GM20000 (cell line): ENCODE measurements around the gene TLE6.
"Not testable (repeated sequence)": the region's sequence is repeated elsewhere in the genome, so short reads cannot be mapped to it uniquely, and the experiment has no call there.

Source experiments
- DNase-seq: peaks from one replicate; pipeline ENCODE4 v3.0.0; 2012; ENCODE audit warnings: low spot score
- TF ChIP-seq, protein P1 (sequence below): IDR thresholded peaks from 2 replicates; pipeline ENCODE4 v1.5.1; 2012; ENCODE audit warnings: mild to moderate bottlenecking, control low read depth; ENCODE audit errors: extremely low read depth, missing control alignments

The TLE6 gene

DNA sequence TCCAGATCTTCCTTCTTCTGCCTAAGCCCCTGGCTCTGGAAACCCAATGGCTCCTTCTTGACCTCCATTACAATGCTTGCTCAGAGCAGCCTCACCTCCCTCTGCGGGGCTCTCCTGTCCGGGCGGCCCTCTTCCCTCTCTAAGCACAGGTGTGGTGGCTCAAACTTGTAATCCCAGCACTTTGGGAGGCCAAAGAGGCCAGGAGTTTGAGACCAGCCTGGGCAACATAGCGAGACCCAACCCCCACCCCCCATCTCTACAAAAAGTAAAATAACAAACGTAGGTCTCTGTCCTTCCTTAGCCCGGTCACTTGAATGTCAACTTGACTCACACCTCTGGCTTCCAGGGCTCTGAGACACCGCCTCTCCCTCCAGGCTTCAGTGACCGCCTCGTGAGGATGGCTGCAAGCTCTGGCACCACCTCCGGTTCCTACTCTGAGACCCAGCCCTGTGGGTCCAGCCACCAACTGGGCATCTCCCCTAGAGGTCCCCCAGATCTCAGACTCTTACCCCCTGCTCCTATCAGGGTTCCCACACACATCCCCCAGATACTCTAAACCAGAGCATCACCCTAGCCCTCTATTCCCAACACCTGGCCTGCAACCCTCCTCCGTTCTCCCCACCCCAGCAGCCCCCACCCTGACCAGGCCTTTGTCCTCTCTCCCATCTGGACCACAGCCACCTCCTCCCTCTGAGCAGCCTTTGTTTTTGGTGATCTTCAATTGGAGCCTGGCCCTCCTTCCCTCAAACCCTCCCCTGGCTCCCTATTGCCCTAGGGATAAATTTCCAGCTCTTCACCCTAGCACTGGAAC lies 56.4 kb downstream of the TLE6 start:
- no peak for DNase-seq
- TF ChIP-seq, protein P1, sequence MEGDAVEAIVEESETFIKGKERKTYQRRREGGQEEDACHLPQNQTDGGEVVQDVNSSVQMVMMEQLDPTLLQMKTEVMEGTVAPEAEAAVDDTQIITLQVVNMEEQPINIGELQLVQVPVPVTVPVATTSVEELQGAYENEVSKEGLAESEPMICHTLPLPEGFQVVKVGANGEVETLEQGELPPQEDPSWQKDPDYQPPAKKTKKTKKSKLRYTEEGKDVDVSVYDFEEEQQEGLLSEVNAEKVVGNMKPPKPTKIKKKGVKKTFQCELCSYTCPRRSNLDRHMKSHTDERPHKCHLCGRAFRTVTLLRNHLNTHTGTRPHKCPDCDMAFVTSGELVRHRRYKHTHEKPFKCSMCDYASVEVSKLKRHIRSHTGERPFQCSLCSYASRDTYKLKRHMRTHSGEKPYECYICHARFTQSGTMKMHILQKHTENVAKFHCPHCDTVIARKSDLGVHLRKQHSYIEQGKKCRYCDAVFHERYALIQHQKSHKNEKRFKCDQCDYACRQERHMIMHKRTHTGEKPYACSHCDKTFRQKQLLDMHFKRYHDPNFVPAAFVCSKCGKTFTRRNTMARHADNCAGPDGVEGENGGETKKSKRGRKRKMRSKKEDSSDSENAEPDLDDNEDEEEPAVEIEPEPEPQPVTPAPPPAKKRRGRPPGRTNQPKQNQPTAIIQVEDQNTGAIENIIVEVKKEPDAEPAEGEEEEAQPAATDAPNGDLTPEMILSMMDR, result no peak

DNA sequence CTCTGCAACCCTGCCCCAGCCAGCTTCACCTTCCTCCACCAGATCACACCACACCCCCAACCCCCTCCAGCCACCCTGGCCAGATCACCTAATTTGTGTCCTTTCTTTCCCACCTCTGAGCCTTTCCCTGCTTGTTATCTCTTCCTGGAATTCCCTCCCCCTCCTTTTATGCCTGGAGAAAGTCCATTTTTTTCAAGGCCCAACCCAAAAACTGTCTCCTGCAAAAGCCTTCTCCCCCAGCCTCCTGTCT lies 57.0 kb downstream of the TLE6 start:
- no peak for DNase-seq
- TF ChIP-seq, protein P1, result no peak

DNA sequence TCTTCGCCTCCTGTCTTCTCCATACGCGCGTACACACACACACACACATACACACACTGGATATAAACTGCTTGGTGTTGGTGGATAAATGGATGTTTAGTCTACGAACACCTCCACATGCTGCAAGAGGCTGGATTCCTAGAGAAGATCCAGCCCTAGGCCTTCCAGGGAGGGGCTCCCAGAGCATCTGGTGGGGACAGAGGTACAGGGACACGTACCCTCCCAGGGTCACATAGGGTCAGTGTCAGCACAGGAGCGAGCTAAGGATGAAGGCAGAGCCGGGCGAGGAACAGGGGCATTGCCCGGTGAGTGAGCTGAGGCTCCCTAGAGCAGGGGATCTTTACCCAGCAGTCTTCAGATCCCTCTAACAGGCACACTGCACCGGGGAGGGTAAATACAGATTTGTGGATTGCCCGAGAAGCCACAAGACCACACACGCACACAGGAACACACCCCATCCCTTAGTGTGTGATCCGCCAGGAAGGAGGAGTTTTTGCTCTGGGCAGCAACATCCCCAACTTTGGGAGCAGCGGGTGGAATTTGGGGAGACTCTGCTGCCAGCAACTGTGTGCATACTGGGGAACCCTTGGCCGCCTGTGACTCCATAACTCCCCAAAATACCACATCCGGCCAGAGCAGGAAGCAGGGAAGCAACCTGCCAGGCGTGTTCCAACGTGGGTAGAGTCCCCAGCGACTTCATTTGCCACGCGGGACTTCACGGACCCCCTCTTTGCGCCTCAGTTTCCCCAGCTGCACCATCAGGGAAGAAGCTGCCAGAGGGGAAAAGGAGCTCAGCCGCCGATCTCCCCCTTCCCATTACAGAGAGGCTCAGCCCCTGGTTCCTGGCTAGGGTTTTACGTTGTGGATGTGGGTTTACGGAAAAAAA lies 57.5 kb downstream of the TLE6 start:
- TF ChIP-seq, protein P1, result no peak
- DNase-seq, result no peak

DNA sequence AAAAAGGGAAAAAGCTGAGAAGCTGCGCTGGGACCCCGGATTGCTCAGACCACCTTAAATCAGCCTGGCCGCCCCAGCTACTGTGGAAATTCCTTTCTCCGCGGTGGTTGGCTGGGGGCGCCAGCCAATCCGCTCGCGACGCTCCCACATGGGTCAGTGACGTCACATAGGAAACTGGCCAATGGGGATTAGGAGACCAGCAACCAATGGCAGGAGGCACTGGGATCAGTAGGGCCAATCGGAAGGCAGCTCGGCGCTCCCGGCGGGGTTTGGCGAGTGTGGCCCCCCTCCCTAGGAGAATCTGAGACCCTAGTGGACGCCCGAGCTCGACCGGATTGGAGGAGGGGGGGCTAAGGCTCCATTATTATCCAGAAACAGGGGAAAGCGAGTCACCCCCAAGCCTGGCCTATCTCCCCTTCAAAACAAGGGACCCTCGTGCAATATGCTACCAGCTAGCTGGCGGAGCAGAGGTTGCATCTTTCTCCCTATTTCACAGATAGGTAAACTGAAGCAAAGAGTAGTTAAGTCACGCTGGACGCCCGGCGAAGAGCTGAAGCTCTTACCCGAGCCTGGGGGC lies 58.3 kb downstream of the TLE6 start:
- TF ChIP-seq, protein P1, result no peak
- peak; percentile 100 for DNase-seq

DNA sequence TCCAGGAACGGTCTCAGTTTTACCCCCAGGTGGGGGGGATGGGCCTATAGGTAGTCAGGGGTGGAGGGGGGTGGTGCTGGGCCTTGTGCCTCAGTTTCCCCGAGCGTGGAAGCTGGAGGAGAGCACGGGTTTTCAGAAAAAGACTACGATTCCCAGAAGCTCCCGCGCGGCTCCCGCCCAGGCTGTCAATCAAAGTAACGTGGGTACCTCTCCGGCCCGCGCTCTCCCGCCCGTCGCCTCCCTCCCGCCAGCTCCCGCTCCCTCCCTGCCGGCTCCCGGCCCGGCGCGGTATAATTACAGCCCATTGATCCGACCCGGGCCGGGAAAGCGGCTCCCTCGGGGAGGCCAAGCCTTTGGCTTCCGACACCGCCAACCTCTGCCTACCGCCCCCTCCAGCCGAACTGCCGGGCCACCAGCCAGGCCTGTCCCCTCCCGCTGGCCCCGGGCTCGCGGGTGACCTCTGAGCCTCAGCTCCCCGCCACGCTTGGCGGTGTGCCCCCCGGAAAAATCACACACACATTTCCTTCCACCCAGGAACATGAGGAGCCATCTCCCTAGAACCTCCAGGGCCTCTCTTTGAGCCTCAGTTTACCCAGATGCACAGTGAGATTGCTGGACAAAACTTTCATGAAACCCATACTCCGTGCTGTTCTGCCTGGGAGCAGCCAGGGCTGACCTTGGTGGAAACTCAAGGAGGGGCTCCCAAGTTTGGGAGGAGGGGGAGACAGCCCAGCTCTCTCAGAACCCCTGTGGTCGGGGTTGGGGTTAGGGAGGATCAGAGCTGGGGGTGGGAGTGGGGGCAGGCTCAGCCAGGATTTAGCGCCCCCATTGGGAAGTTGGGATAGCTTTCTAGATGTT lies 59.0 kb downstream of the TLE6 start:
- TF ChIP-seq, protein P1, result no peak
- peak; percentile 93 for DNase-seq

DNA sequence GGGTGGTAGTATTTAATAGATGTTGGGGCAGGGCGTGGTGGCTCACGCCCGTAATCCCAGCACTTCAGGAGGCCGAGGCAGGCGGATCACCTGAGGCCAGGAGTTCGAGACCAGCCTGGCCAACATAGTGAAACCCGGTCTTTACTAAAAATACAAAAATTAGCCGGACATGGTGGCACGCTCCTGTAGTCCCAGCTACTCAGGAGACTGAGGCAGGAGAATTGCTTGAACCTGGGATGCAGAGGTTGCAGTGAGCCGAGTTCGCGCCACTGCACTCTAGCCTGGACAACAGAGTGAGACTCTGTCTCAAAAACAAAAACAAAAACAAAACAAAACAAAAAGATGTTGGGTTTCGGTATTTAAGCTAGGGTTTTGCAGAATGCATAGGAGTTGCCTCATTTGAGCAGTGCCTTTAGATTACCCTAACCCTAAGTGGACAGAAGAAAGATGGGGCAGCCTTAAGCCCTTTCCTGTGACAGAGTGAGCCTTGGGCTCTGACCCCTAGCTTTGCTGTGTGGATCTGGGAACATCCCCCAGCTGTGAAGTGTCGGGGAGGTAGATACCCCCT lies 59.7 kb downstream of the TLE6 start:
- not testable (repeated sequence) for DNase-seq

DNA sequence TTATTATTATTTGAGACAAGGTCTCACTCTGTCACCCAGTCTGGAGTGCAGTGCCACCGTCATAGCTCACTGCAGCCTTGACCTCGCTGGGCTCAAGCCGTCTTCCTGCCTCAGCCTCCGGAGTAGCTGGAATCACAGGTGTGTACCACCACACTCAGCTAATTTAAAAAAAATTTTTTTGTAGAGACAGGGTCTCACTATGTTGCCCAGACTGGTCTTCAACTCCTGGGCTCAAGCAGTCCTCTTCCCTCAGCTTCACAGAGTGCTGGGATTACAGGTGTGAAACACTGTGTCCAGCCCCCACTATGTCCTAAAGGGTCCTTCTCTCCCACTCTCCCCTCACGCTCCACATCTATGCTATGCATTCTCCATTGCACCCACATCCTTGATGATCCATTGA lies 60.9 kb downstream of the TLE6 start:
- DNase-seq, result no peak
- TF ChIP-seq, protein P1, result no peak
